ENCODE results near the gene ZNF282.
"Not testable (repeated sequence)": the region's sequence is repeated elsewhere in the genome, so short reads cannot be mapped to it uniquely, and the experiment has no call there.

Gene ZNF282

GRCh38 chr7:149257146-149257545 is 61.8 kb downstream of the ZNF282 start:
- DNase-seq (ENCODE audit: low spot score) = peak; percentile 33

- no peak for DNase-seq (ENCODE audit: low spot score)
These were observed 66.0 kb downstream of the ZNF282 start for GRCh38 chr7:149261316-149261828.

GRCh38 chr7:149261829-149262617 is 66.7 kb downstream of the ZNF282 start, which contains the start of gene ZNF783:
TSS of gene ZNF783 (plus strand) at chr7:149262196. CDS start at chr7:149262334, 138 bp downstream.
- DNase-seq (ENCODE audit: low spot score) = peak; percentile 73

- DNase-seq (ENCODE audit: low spot score) = no peak
These were observed 71.1 kb downstream of the ZNF282 start for GRCh38 chr7:149266451-149266850.

- DNase-seq (ENCODE audit: low spot score) = no peak
These were observed 72.4 kb downstream of the ZNF282 start for GRCh38 chr7:149267733-149268132.

GRCh38 chr7:149274424-149274823 is 79.1 kb downstream of the ZNF282 start:
- DNase-seq (ENCODE audit: low spot score) = not testable (repeated sequence)

Data from kidney capillary endothelial cell (primary cell).